Measurements from ENCODE around the gene SLC35E3.
"Not testable (repeated sequence)": the region's sequence is repeated elsewhere in the genome, so short reads cannot be mapped to it uniquely, and the experiment has no call there.

The SLC35E3 gene

DNA sequence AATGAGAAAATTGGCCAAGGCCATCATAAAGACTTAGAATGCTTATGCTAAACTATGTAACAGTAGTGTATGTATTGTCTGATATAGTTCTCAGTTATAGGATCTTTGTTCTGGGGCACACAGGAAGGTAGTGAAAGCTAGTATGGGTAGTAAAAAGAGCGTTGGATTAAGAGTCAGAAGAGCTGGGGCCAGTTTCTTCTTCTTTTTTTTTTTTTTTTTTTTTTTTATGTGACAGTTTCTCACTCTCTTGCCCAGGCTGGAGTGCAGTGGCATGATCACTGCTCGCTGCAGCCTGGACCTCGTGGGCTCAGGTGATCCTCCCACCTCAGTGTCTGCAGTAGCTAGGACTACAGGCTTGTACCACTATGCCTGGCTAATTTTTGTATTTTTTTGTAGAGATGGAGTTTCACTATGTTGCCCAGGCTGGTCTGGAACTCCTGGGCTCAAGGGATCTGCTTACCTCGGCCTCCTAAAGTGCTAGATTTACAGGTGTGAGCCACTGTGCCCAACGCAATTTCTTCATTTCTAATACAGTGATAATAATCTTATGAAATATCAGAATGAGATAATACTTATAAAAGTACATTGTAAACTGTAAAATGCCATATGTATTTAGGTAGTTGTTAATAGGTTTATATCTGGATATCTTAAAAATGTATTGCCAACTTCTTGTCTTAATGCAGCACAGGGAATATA is 69.4 kb downstream of the SLC35E3 start:
- no peak for DNase-seq

DNA sequence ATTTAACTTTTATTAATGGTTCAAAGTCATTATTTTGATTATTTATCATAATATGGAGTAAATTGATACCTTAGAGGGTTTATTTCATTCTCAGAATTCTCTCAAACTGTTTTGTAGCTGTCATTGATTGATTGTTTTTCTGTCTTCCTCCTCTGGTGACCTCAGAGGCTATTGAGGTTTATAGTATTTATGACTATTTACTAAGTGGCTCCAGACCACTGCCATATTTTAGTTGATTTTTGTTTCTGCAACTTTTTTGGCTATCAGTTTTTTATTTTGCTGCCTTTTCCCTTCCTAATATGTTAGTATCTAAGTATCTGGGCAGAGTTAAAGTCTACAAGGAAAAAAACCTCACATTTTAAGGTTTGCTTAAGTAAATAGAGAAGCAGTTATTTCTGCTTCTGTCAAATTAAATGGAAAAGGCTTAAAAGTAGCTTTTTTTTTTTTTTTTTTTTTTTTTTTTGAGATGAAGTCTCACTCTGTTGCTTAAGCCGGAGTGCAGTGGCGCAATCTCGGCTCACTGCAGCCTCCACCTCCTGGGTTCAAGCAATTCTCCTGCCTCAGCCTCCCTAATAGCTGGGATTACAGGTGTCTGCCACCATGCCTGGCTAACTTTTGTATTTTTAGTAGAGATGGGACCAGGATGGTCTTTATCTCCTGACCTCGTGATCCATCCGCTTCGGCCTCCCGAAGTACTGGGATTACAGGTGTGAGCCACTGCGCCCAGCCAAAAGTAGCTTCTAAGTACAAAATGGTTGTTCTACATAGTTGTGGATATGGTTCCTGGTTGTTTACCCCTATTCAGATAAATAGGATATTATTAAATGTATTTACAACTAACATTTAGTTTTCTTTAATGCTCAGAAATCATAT is 70.2 kb downstream of the SLC35E3 start:
- DNase-seq, result no peak

DNA sequence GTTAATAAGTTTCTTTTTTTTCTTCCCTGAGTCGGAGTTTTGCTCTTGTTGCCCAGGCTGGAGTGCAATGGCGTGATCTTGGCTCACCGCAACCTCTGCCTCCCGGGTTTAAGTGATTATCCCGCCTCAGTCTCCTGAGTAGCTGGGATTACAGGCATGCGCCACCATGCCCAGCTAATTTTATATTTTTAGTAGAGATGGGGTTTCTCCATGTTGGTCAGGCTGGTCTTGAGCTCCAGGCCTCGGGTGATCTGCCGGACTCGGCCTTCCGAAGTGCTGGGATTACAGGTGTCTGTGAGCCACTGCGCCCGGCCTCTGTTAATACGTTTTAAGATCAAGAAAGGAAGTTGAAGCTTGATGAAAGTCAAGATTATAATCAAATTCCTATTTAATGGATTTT is 73.5 kb downstream of the SLC35E3 start:
- DNase-seq, result not testable (repeated sequence)

DNA sequence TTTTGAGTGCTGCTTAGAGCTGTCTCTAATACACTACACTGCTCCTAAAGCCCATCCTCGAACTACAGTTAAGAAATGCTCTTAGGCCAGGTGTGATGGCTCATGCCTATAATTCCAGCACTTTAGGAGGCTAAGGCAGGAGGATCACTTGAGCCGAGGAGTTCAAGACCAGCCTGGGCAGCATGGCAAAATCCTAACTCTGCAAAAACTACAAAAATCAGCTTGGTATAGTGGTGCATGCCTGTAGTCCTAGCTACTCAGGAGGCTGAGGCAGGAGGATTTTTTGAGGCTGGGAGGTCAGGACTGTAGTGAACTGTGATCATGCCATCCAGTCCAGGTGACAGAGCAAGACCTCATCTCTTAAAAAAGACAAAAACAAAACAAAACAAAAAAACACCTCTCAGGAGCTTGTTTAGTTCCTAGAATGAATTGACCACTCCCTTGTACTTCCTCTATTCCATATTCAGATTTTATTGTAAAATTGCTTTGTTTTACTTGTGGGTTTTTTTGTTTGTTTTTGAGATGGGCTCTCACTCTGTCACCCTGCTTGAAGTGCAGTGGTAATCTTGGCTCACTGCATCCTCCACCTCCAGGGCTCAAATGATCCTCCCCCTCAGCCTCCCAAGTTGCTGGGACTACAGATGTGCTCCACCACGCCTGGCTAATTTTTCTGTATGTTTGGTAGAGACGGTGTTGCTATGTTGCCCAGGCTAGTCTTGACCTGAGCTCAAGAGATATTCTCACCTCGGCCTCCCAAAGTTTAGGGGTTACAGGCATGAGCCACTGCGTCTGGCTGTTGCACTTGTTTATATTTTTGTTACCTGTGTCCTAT is 75.6 kb downstream of the SLC35E3 start:
- DNase-seq, result no peak

DNA sequence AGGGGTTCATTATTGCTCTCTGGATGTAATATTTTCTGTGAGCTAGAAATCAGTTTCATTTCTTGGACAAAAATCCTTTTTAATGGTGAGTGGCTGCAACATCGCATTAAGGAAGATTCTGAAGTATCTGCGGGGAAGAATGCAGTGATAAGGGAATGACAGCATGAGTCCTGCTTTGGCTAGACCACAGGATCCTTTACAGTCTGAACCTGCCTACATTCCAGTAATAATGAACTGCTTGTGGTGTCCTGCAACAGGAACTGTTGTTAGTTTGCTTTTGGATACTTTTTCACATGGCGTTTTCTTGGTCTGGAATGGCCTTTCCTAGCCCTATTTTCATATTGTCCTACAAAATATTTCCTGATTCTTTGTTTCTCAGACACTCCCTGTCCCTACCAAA is 77.7 kb downstream of the SLC35E3 start:
- no peak for DNase-seq

DNA sequence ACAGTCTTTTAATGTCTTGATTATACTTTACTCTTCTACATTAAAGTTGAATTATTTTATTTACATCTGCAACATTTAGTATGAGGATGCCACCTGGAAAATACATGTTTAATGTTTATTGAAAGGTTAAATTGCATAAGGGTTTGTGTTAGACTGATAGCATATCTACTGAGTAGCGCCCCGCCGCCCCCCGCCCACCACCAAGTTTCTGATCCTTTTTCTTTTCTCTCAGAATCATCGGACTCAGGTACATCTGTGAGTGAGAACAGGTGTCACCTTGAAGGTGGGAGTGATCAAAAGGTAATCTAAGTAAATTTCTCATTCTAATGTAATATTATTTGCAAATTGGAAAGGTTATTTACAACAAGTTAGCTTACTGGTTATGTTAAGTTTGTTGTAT is 78.2 kb downstream of the SLC35E3 start:
- DNase-seq, result no peak

- DNase-seq, result no peak
Measured at GRCh38 chr12:68824597-68825250, 78.7 kb downstream of the SLC35E3 start.

DNA sequence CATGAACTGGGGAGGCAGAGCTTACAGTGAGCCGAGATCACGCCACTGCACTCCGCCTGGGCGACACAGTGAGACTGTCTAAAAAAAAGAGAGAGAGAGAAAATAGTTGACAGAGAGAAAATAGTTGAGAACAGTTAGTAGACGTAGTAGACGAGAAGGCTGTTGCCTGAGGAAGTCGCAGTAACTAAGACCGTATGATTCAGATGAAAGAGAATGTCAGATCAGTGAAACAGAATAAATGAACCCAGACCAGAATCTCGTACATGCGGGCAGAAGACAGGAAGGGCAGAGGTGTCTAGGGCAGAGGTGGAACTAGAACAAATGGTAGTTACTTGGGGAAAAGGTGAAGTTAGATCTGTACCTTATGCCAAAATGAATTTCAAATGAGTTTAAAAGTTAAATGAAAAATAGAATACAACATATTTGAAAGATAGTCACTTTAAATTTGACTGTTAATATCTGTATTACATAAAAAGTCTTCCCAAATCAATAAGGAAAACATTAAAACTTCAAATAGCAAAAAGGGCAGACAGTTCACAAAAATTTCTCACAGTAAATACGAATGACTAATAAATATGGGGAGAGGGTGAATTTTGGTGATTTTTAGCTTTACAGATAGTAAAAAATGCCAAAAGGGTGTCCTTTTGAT is 79.7 kb downstream of the SLC35E3 start:
- no peak for DNase-seq

DNA sequence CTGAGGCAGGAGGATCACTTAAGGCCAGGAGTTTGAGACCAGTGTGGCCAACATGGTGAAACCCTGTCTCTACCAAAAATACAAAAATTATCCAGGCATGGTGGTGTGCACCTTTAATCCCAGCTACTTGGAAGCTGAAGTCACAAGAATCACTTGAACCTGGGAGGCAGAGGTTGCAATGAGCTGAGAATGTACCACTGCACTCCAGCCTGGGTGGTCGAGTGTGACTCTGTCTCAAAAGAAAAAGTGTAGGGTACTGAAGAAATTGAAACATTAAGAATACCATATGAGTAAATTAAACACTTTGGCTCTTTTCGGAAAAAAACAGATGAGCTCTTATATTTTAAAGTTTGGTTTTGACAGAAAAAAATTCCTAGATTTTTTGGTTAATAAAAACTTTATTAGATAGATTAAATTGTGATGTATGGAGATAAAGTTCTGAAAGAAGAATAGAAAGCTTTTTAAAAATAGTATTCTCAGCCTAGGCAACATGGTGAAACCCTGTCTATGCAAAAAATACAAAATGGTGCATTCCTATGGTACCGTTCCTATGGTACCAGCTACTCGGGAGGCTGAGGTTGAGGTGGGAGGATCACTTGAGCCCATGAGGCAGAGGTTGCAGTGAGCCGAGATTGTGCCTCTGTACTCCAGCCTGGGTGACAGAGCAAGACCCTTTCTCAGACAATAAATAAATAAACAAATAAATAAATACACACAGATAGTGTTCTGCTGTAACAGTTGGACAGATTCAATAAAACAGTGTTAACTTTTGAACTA is 82.1 kb downstream of the SLC35E3 start:
- no peak for DNase-seq

DNA sequence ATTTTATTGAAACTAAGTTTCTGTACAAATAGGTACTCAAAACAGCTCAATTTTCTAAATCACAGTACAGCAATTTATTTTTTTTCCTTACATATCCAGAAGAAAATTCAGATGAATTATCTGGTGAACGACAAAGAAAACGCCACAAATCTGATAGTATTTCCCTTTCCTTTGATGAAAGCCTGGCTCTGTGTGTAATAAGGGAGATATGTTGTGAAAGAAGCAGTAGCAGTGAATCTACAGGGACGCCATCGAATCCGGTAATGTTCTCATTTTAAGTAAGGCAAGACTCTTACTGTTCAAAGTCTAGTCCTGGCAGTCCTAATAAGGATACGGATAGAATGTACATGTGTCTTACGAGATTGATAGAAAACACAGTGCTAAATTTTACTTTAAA is 82.7 kb downstream of the SLC35E3 start:
- DNase-seq, result no peak

All from activated CD4-positive, alpha-beta T cell treated with anti-CD3 and anti-CD28 coated beads, Interleukin-2, Interleukin-6, amounts not matched to agents 100 ng/mL and 50 ng/mL, durations not matched to agents 16 hours and 8 hours (primary cell).